HG03558 (cell line): ENCODE results near the gene HLA-A.

Experiments used
- ATAC-seq: cut with Tn5 transposase; IDR thresholded peaks from one replicate; pipeline ENCODE4 v1.9.1; 2021; ENCODE audit warnings: moderate number of reproducible peaks; ENCODE audit not compliant: unreplicated experiment; ENCODE audit errors: extremely low read depth

The HLA-A gene

GRCh38 chr6:29982097-29982496, 39.8 kb downstream of the HLA-A start:
- no peak for ATAC-seq

- no peak for ATAC-seq
These were observed 41.9 kb downstream of the HLA-A start for GRCh38 chr6:29984232-29984631.

- ATAC-seq: no peak
These were observed 42.7 kb downstream of the HLA-A start for GRCh38 chr6:29984992-29985391.

GRCh38 chr6:29986179-29986781, 43.9 kb downstream of the HLA-A start:
- no peak for ATAC-seq

GRCh38 chr6:29989211-29989610, 46.9 kb downstream of the HLA-A start:
- ATAC-seq: no peak

GRCh38 chr6:29990931-29991330, 48.6 kb downstream of the HLA-A start:
- no peak for ATAC-seq

GRCh38 chr6:29992807-29993206, 50.5 kb downstream of the HLA-A start:
- no peak for ATAC-seq

GRCh38 chr6:29994826-29995225, 52.5 kb downstream of the HLA-A start:
- no peak for ATAC-seq

GRCh38 chr6:29995340-29995777, 53.0 kb downstream of the HLA-A start:
- ATAC-seq: no peak
